PFSK-1 (cell line): Measurements from ENCODE around the gene SMAD1.

Source experiments
- FOXP2 ChIP-seq: optimal IDR thresholded peaks from 2 replicates; pipeline ENCODE3; 2011; ENCODE audit warnings: borderline replicate concordance, control low read depth, inconsistent platforms; ENCODE audit not compliant: insufficient read depth; ENCODE audit errors: extremely low read length, extremely low read depth
- POLR2AphosphoS5 ChIP-seq: IDR thresholded peaks from 2 replicates; pipeline ENCODE4 v1.6.1; 2012; ENCODE audit warnings: low read depth, mild to moderate bottlenecking, control low read depth, low read length, moderate library complexity
- SIN3A ChIP-seq: IDR thresholded peaks from 2 replicates; pipeline ENCODE4 v1.6.1; 2012; ENCODE audit warnings: mild to moderate bottlenecking, low read length, moderate library complexity, borderline replicate concordance; ENCODE audit not compliant: insufficient read depth
- TAF1 ChIP-seq: IDR thresholded peaks from 2 replicates; pipeline ENCODE4 v1.6.1; 2012; ENCODE audit warnings: low read length, control low read depth, borderline replicate concordance; ENCODE audit not compliant: insufficient read depth
- TF ChIP-seq, protein P1 (sequence below), 2 experiments: IDR thresholded peaks; 2 replicates each; pipeline versions ENCODE4 v1.6.1 to v1.8.0; 2011 to 2012; ENCODE audit warnings: low read depth in 2 of 2, low read length in 2 of 2, control low read depth in 1 of 2, inconsistent platforms in 1 of 2, mild to moderate bottlenecking in 1 of 2, moderate library complexity in 1 of 2; ENCODE audit not compliant: insufficient read depth in 1 of 2

The SMAD1 gene

DNA sequence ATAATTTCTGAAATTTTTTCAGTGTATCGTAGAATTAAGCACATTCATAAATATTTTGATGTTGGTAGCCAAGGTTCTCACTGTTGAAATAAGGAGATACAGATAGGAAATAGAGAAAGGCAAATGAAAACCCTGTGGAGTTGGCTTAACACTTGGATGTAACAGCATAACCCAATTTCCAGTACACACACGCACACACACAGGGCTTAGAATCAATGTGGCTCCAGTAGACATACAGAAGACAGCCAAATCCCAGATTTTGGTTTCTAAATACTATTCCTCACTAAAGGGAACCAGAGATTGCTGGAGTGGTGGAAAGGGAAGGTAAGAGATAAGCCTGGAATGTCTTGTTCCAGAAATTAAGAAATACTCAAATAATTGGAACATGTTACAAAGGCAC lies 54.4 kb downstream of the SMAD1 start:
- TF ChIP-seq, protein P1, sequence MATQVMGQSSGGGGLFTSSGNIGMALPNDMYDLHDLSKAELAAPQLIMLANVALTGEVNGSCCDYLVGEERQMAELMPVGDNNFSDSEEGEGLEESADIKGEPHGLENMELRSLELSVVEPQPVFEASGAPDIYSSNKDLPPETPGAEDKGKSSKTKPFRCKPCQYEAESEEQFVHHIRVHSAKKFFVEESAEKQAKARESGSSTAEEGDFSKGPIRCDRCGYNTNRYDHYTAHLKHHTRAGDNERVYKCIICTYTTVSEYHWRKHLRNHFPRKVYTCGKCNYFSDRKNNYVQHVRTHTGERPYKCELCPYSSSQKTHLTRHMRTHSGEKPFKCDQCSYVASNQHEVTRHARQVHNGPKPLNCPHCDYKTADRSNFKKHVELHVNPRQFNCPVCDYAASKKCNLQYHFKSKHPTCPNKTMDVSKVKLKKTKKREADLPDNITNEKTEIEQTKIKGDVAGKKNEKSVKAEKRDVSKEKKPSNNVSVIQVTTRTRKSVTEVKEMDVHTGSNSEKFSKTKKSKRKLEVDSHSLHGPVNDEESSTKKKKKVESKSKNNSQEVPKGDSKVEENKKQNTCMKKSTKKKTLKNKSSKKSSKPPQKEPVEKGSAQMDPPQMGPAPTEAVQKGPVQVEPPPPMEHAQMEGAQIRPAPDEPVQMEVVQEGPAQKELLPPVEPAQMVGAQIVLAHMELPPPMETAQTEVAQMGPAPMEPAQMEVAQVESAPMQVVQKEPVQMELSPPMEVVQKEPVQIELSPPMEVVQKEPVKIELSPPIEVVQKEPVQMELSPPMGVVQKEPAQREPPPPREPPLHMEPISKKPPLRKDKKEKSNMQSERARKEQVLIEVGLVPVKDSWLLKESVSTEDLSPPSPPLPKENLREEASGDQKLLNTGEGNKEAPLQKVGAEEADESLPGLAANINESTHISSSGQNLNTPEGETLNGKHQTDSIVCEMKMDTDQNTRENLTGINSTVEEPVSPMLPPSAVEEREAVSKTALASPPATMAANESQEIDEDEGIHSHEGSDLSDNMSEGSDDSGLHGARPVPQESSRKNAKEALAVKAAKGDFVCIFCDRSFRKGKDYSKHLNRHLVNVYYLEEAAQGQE (IDR thresholded peaks at IDR 0.05; ENCODE audit: insufficient read depth in 1 of 2, low read depth in 2 of 2, low read length in 2 of 2) = no peak
- TF ChIP-seq SIN3A (no peak), POLR2AphosphoS5 (no peak), FOXP2 (no peak), TAF1 (no peak)

DNA sequence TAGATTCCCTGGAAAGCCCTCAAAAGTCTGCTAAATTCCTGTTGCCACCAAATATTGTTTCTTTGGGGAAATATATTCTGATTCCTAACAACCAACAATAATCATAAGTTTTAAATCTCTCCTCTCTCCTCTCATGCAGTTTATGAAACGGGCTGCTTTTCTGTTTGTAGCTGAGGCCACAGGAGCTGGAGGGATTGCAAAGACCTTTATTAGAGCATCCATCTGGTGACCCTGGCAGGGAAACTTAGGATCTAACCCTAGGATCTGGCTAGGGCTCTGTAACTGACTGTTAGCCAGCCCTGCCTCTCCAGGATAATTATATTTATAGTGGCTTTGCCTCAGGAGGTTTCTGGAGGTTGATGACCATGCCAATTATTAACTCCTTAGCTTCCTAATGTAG lies 56.9 kb downstream of the SMAD1 start:
- TF ChIP-seq POLR2AphosphoS5 (no peak), FOXP2 (no peak), SIN3A (no peak), TAF1 (no peak)
- TF ChIP-seq, protein P1 (IDR thresholded peaks at IDR 0.05; ENCODE audit: insufficient read depth in 1 of 2, low read depth in 2 of 2, low read length in 2 of 2) = no peak

DNA sequence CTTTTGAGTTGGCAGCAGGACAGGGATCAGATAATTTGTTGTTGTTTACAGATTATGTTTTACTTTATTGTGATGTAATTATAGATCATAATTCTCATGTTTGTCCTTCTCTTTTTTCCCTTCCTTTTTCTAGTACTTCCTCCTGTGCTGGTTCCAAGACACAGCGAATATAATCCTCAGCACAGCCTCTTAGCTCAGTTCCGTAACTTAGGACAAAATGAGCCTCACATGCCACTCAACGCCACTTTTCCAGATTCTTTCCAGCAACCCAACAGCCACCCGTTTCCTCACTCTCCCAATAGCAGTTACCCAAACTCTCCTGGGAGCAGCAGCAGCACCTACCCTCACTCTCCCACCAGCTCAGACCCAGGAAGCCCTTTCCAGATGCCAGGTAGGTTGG lies 58.0 kb downstream of the SMAD1 start:
- TF ChIP-seq POLR2AphosphoS5 (no peak), SIN3A (no peak), TAF1 (no peak), FOXP2 (no peak)
- TF ChIP-seq, protein P1 (IDR thresholded peaks at IDR 0.05; ENCODE audit: insufficient read depth in 1 of 2, low read depth in 2 of 2, low read length in 2 of 2) = no peak

DNA sequence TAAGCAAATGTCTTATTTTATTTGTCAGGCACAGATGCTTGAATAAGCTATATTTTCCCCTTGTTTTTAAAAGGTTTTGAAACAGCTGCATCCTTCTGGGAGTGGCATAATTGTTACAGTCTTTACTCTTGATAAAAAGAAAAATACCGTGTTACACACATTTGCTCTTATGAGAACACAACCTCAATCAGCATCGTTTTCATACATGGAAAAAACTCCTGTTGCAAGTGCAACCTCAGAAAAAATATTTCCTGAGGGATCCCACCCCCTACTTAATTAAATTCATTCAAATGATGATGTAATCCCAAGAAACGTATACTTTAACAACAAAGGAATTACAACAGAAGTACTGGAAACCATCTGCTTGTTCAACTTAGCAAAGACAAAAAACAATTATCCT lies 58.6 kb downstream of the SMAD1 start:
- no peak for TF ChIP-seq TAF1

DNA sequence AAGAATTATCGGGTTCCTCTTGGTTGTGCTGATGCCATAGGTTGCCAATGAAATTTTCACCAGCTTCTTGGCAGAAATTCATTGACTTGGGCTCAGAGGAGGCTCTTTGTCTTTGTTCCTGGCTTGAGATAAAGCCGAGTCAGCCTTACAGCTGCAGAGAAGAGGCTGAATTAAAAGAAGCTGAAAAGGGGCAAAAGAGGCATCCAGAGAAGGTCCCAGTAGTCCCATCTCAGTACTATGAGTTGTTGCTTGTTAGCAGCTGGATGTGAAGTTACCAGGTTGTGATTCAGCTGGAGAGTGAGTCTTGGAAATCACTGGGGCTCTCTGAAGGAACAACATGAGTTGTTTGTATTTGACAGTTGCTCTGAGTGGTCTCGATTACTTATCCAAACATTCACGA lies 59.7 kb downstream of the SMAD1 start:
- TF ChIP-seq FOXP2 (no peak), POLR2AphosphoS5 (no peak), TAF1 (no peak), SIN3A (no peak)
- TF ChIP-seq, protein P1 (IDR thresholded peaks at IDR 0.05; ENCODE audit: insufficient read depth in 1 of 2, low read depth in 2 of 2, low read length in 2 of 2) = no peak
